Keratinocyte (primary cell): ENCODE data around the gene TRPM2. TPM values are rescaled to one million over a fixed set of nuclear protein-coding genes. Genes with fewer than 3 reads are reported as not detected.

Experiments used
- DNase-seq: peaks from one replicate; pipeline ENCODE4 v3.0.0-alpha.2; 2011; ENCODE audit warnings: low read depth, missing footprints, low spot score
- FAIRE-seq: peaks from 2 replicates; lab custom pipeline; 2011; peaks lifted over from hg19 to GRCh38; lab: Jason Lieb, UNC
- H2AFZ ChIP-seq: 2 replicates; pipeline ENCODE4 v1.6.0; 2012; ENCODE audit warnings: low read length, control low read depth, inconsistent platforms; ENCODE audit not compliant: control insufficient read depth
- H3K27ac ChIP-seq: 2 replicates; pipeline ENCODE4 v1.5.1; 2011; ENCODE audit warnings: low read length; ENCODE audit not compliant: control insufficient read depth, insufficient read depth
- H3K27me3 ChIP-seq: 3 replicates; pipeline ENCODE4 v1.6.0; 2011; ENCODE audit warnings: low read length; ENCODE audit not compliant: control insufficient read depth, insufficient read depth; ENCODE audit errors: extremely low read depth
- H3K36me3 ChIP-seq, 2 experiments: 2 replicates in 1 of 2; 3 replicates in 1 of 2; pipeline ENCODE4 v1.5.1; 2011; ENCODE audit warnings: low read length in 2 of 2, mild to moderate bottlenecking in 1 of 2; ENCODE audit not compliant: control insufficient read depth in 2 of 2, insufficient read depth in 2 of 2; ENCODE audit errors: extremely low read depth in 1 of 2
- H3K4me1 ChIP-seq: 3 replicates; pipeline ENCODE4 v1.5.1; 2011; ENCODE audit warnings: low read length; ENCODE audit not compliant: control insufficient read depth, insufficient read depth; ENCODE audit errors: extremely low read depth
- H3K4me2 ChIP-seq: 3 replicates; pipeline ENCODE4 v1.6.0; 2011; ENCODE audit warnings: low read depth, low read length; ENCODE audit not compliant: control insufficient read depth, insufficient read depth; ENCODE audit errors: extremely low read depth
- H3K4me3 ChIP-seq, 3 experiments: fragments of 200-600 bp in 1 of 3; sonication (generic) in 1 of 3; 2 replicates in 2 of 3; 3 replicates in 1 of 3; pipeline ENCODE4 v1.5.1; 2011 to 2016; ENCODE audit warnings: low read length in 3 of 3, mild to moderate bottlenecking in 3 of 3, control low read depth in 2 of 3, inconsistent platforms in 1 of 3, low read depth in 1 of 3, mixed read lengths in 1 of 3, mixed run types in 1 of 3, moderate library complexity in 1 of 3; ENCODE audit not compliant: control insufficient read depth in 2 of 3, insufficient read depth in 2 of 3; ENCODE audit errors: extremely low read depth in 1 of 3
- H3K79me2 ChIP-seq: 2 replicates; pipeline ENCODE4 v1.6.0; 2012; ENCODE audit warnings: low read length; ENCODE audit not compliant: control insufficient read depth, insufficient read depth
- H3K9ac ChIP-seq: 3 replicates; pipeline ENCODE4 v1.6.0; 2011; ENCODE audit warnings: low read length; ENCODE audit not compliant: control insufficient read depth, insufficient read depth; ENCODE audit errors: extremely low read depth
- H3K9me1 ChIP-seq: 3 replicates; pipeline ENCODE4 v1.6.0; 2011; ENCODE audit warnings: low read length; ENCODE audit not compliant: control insufficient read depth, insufficient read depth; ENCODE audit errors: extremely low read depth
- H3K9me3 ChIP-seq: 2 replicates; pipeline ENCODE4 v1.5.1; 2012; ENCODE audit warnings: low read depth, low read length; ENCODE audit not compliant: control insufficient read depth
- H4K20me1 ChIP-seq: 3 replicates; pipeline ENCODE4 v1.6.0; 2011; ENCODE audit warnings: low read length; ENCODE audit not compliant: control insufficient read depth, insufficient read depth; ENCODE audit errors: extremely low read depth
- EZH2 ChIP-seq: IDR thresholded peaks from one replicate; pipeline ENCODE4 v1.6.1; 2012; ENCODE audit warnings: inconsistent platforms, mild to moderate bottlenecking, low read length, moderate library complexity
- dilution Hi-C: fragments of 300-500 bp; cut with MboI; formaldehyde crosslinking; loops from one replicate; pipeline ENCODE4 v1.7.0; 2020; ENCODE audit warnings: low sequenced_read_pairs; ENCODE audit not compliant: extremely low pct_ligation_motif_present
- polyA plus RNA-seq, 5 experiments: library from polyadenylated mRNA; depleted of rRNA in 3 of 5; stranded (reverse) in 3 of 5; stranded (forward) in 1 of 5; unstranded in 1 of 5; fragments of >200 nt; gene quantifications; 1 replicate in 1 of 5; 2 replicates in 3 of 5; 3 replicates in 1 of 5; pipeline versions ENCODE4 v1.2.1 to v1.2.3, GENCODE V29; 2011 to 2012; ENCODE audit warnings: missing spikeins in 2 of 5, low read depth in 1 of 5, low replicate concordance in 1 of 5
- TF ChIP-seq, protein P1 (sequence below), 3 experiments: IDR thresholded peaks in 1 of 3; conservative IDR thresholded peaks in 1 of 3; optimal IDR thresholded peaks in 1 of 3; 2 replicates in 2 of 3; 3 replicates in 1 of 3; pipeline versions ENCODE3 to v1.5.1; 2011; ENCODE audit warnings: low read length in 3 of 3, mild to moderate bottlenecking in 3 of 3, moderate library complexity in 2 of 3, control low read depth in 1 of 3, inconsistent platforms in 1 of 3; ENCODE audit not compliant: insufficient read depth in 2 of 3; ENCODE audit errors: extremely low read depth in 1 of 3

The TRPM2 gene
- polyA plus RNA-seq, 1 donor (not counting 4 experiments of a cell fraction or from before 2014, with no cell fraction given) = 0.31 TPM

DNA sequence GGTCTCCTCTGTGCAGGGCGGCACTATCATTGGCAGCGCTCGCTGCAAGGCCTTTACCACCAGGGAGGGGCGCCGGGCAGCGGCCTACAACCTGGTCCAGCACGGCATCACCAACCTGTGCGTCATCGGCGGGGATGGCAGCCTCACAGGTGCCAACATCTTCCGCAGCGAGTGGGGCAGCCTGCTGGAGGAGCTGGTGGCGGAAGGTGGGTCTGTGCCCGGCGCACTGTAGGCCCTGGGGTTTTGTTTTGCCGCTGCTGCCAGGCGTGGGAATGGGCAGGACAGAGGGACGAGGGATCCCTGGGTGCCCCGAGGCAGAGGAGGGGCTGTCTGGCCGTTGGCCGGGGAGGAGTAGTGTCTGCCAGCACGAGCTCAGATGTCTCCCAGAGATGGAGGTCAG is 41.3 kb upstream of the TRPM2 start:
- Histone ChIP-seq H3K4me2 (no peak overlapping the region), H3K9me3 (no peaks in the 10 kb centered on the region), H3K27ac (no peak overlapping the region), H3K4me1 (peaks cover 3% of the 10 kb centered on the region), H2AFZ (no peak overlapping the region), H3K79me2 (no peaks in the 10 kb centered on the region), H3K4me3 (no peak overlapping the region), H3K9me1 (no peaks in the 10 kb centered on the region), H3K9ac (no peak overlapping the region), H3K36me3 (peaks cover 6 to 36% of the 10 kb centered on the region in 2 experiments), H4K20me1 (no peaks in the 10 kb centered on the region), H3K27me3 (no peaks in the 10 kb centered on the region)
- dilution Hi-C loops = no loop called here
- TF ChIP-seq, protein P1, sequence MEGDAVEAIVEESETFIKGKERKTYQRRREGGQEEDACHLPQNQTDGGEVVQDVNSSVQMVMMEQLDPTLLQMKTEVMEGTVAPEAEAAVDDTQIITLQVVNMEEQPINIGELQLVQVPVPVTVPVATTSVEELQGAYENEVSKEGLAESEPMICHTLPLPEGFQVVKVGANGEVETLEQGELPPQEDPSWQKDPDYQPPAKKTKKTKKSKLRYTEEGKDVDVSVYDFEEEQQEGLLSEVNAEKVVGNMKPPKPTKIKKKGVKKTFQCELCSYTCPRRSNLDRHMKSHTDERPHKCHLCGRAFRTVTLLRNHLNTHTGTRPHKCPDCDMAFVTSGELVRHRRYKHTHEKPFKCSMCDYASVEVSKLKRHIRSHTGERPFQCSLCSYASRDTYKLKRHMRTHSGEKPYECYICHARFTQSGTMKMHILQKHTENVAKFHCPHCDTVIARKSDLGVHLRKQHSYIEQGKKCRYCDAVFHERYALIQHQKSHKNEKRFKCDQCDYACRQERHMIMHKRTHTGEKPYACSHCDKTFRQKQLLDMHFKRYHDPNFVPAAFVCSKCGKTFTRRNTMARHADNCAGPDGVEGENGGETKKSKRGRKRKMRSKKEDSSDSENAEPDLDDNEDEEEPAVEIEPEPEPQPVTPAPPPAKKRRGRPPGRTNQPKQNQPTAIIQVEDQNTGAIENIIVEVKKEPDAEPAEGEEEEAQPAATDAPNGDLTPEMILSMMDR (optimal IDR thresholded peaks at IDR 0.05 in 1 of 3, IDR thresholded peaks at IDR 0.05 in 1 of 3, conservative IDR thresholded peaks at IDR 0.05 in 1 of 3; ENCODE audit: extremely low read depth in 1 of 3, insufficient read depth in 2 of 3, low read length in 3 of 3) = no peak
- DNase-seq (no peak), FAIRE-seq (no peak)

DNA sequence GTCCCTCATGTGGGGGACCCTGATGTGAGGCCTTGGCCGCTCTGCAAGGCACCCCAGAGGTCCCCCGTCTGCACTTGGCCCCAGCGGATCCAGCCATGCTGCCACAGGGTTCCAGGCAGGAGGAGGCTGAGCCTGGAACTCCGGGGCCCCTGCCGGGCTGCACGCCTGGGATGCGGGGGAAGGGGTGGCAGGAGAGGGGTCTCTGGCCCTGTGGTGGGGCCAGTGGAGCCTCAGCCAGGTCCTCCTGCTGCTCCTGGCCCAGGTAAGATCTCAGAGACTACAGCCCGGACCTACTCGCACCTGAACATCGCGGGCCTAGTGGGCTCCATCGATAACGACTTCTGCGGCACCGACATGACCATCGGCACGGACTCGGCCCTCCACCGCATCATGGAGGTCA is 40.7 kb upstream of the TRPM2 start:
- H3K9ac ChIP-seq = no peak overlapping the region
- FAIRE-seq = no peak
- no peaks in the 10 kb centered on the region for H3K9me1 ChIP-seq
- no peaks in the 10 kb centered on the region for H3K79me2 ChIP-seq
- no peak overlapping the region for H3K4me2 ChIP-seq
- TF ChIP-seq, protein P1 (optimal IDR thresholded peaks at IDR 0.05 in 1 of 3, IDR thresholded peaks at IDR 0.05 in 1 of 3, conservative IDR thresholded peaks at IDR 0.05 in 1 of 3; ENCODE audit: extremely low read depth in 1 of 3, insufficient read depth in 2 of 3, low read length in 3 of 3) = no peak
- TF ChIP-seq EZH2 = no peak
- no peaks in the 10 kb centered on the region for H4K20me1 ChIP-seq
- H3K36me3 ChIP-seq = peaks cover 6 to 34% of the 10 kb centered on the region in 2 experiments
- dilution Hi-C loops = no loop called here
- no peaks in the 10 kb centered on the region for H3K27me3 ChIP-seq
- DNase-seq = no peak
- H2AFZ ChIP-seq = no peak overlapping the region
- H3K9me3 ChIP-seq = no peaks in the 10 kb centered on the region
- H3K4me1 ChIP-seq = peaks cover 3% of the 10 kb centered on the region
- no peak overlapping the region for H3K4me3 ChIP-seq
- H3K27ac ChIP-seq = no peak overlapping the region
